GM08714 (cell line): ENCODE measurements around the gene CCDC192.

ENCODE experiments used
- H3K4me3 ChIP-seq: fragments of 200-500 bp; sonication (Bioruptor generic); 2 replicates; pipeline ENCODE4 v1.5.1; 2014; ENCODE audit warnings: mild to moderate bottlenecking, low read length, inconsistent platforms
- ZNF274 ChIP-seq: IDR thresholded peaks from 2 replicates; pipeline ENCODE4 v1.6.1; 2012; ENCODE audit warnings: mild to moderate bottlenecking, low read depth, low read length

The CCDC192 gene

DNA sequence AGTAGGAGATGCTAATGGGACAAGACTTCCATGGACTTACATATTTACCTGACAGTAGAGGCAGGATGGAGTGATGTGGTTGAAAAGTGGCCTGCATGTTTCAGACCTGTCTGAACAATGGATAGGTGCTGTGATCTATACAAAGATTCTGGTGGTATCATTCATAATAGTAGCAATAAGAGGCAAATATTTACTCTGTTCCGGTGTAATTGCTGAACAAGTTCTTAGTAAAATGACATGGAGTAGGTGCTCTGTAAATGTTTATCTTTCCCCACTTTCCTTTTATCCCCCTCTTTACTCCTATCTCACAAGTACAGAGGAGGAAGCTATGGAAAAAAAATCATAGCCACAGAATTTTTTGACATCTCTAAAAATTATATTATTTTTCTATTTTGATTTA lies 221.4 kb downstream of the CCDC192 start:
- TF ChIP-seq ZNF274: no peak
- no peak overlapping the region for H3K4me3 ChIP-seq

DNA sequence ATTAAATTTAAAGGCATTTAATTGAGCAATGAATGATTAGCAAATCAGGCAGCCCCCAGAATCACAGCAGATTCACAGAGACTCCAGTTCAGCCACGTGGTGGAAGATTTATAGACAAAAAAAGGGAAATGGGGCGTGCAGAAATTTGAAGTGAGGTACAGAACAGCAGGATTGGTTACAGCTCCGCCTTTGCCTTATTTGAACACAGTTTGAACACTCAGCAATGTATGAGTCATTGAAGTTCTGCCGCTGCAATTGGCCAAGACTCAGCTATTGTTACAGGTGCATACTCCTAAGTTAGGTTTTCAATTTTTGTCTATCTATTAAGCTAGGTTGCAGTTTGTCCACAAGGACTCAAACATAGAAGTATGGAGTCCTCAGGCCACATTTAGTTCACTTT lies 222.7 kb downstream of the CCDC192 start:
- TF ChIP-seq ZNF274: no peak
- H3K4me3 ChIP-seq: no peak overlapping the region

DNA sequence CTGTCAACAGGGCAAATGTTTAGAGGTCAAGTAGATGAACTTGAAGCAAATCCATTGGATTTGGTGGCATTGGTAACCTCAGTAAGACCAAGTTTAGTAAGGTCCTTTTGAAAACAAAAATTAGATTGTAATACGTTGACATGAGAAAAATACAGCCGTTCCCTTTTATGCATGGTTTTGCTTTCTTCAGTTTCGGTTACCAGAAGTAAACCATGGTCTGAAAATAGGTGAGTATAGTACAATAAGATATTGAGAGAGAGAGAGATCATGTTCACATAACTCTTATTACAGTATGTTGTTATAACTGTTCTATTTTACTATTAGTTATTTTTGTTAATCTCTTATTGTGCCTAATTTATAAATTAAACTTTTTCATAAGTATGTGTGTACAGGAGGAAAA lies 223.8 kb downstream of the CCDC192 start:
- H3K4me3 ChIP-seq: no peak overlapping the region

DNA sequence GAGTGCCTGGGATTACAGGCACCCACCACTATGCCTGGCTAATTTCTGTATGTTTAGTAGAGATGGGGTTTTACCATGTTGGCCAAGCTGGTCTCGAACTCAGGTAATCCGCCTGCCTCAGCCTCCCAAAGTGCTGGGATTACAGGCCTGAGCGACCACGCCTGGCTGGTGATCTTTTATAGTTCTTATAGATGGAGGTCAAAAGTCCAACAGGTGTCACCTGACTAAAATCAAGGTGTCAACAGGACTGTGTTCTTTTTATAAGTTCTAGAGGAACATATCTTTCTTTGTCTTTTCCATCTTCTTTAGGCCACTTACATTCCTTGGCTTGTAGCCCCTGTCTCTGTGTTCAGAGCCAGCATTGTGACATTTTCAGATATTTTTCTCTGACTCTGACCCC lies 224.9 kb downstream of the CCDC192 start:
- no peak for TF ChIP-seq ZNF274

More for the DNA sequence above, 223.8 kb downstream of the CCDC192 start:
- TF ChIP-seq ZNF274: no peak

DNA sequence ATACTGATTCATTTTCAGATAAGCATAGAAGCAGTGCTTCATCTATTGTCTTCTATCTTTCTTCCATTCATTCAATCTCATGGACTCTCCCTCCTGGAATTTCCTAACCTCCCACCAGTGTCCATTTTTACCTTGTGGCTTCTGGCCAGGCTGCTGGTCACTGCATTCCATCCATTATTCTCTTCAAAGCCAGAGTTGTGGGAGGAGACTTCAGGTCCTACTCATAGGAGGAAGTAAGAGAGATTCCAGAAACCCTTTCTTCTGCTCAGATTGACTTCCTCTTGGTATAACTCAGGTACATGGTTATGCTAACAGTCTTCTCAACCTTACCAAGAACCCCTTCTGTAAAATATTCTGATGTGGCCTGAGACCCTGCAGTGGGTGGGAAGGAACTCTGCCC lies 227.1 kb downstream of the CCDC192 start:
- H3K4me3 ChIP-seq: no peak overlapping the region
- no peak for TF ChIP-seq ZNF274

More for the DNA sequence above, 224.9 kb downstream of the CCDC192 start:
- H3K4me3 ChIP-seq: no peak overlapping the region

DNA sequence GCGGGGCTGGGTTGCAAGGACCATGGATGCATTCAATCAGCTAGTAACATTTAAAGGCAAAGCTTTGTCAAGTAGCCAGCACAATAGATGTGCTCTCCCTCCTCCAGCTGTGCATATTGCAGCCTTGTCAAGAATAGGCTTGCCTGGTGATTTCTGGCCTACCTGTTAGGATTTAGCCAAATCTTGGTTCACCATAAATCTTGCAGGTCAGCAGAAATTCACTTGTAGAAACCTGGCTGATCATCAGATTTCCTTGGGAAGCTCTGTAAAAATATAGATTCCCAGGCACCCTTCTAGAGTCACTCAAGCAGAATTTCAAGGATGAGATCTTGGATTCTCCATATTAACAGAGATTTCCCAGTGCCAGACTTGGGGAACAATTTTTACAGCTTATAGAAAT lies 228.2 kb downstream of the CCDC192 start:
- H3K4me3 ChIP-seq: no peak overlapping the region
- TF ChIP-seq ZNF274: no peak

DNA sequence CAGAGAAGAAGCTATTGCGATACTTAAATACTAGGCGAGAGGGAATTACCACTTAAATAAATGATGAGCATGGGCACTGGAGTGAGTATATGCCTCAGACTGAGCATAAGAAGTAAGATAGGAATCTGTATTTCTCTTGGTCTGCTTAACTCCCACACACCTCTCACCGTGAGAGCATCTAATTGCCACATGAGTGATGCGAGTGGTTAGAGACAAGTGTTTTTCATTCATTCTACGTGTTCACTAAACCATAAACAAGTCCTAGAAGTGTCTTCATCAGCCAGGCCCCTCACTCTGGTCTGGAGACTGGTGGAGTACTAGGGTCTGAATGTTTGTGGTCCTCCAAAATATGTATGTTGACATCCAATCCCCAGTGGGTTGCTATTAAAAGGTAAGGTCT lies 230.2 kb downstream of the CCDC192 start:
- H3K4me3 ChIP-seq: no peak overlapping the region
- no peak for TF ChIP-seq ZNF274

DNA sequence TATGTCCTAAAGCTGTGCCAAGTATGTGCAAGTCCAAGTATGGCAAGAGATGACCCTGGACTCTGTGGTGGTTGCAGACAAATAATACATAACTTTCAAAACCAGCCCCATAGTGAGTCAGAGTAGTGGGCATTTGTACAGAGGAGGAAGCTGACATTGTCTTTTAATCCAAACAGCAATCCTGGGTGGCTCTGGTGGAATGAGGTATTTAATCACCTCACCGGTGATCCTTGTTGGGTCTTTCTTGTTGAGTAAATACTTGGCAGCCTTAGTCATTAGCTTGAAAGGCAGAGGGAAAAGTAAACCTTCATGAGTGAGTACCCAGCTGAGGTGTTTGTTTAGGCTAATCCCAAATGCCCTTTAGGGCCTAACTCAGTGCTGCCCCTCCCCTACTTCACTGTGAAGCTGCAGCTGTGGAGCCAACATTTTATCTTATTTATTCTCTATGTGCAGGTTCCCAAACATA lies 231.6 kb downstream of the CCDC192 start:
- TF ChIP-seq ZNF274: no peak
- no peak overlapping the region for H3K4me3 ChIP-seq

DNA sequence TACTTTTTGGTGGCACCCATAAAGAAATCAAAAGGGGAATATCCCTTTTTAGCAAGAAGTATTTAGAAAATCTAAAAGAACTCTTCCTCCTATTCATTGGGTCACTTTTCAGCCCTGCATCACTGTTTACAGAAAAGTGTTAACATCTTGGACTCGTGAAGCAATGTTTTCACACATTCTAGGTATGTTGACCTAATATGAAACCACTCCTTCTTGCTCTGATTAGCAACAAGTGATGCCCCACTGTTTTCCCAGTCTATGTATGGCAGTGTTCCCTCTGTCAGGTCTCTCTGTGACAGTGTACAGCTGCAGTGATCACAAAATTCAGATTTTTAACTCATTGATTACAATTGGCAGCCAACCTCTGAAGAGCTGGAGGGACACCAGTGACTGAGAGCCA lies 232.2 kb downstream of the CCDC192 start:
- H3K4me3 ChIP-seq: no peak overlapping the region
- no peak for TF ChIP-seq ZNF274

DNA sequence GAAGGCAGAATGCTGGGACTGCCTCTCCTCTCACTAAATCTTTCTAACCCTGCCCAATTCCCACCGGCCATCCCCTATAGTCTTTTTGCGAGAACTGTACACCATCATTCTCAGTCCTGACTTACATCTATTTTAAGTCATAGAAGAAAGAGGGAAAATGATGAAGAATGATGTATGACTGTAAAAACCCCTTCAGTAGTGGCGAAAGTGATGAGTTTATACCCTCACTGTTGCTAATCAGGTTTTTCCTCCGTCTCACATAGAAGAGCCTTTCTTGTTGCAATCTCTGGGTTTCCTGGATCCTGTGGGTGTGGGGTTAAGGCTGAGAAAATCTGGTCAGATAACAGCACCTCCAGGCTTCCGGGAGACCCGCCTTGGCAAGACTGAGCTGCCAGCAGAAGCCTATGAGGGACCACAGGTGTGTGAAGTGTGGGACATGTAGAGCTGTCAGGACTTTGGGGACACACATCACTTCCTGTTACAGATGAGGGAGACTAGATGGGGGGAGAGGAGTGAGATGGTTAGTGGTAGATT lies 233.3 kb downstream of the CCDC192 start:
- no peak overlapping the region for H3K4me3 ChIP-seq
- no peak for TF ChIP-seq ZNF274

DNA sequence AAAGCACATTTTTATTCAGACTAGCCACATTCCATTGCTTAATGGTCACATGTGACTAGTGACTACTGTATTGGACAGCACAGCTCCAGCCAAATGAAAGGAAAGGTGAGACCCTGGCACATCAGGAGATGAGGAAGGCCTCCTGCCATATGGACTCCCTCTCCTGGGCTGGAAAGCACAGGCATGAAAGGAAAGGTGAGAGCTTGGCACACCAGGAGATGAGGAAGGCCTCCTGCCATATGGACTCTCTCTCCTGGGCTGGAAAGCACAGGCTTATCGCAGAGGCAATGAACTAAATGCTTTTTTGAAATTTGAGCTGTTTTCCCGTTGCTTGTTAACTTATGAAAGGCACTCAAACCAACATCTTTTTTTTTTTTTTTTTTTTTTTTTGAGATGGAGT lies 235.6 kb downstream of the CCDC192 start:
- no peak for TF ChIP-seq ZNF274

DNA sequence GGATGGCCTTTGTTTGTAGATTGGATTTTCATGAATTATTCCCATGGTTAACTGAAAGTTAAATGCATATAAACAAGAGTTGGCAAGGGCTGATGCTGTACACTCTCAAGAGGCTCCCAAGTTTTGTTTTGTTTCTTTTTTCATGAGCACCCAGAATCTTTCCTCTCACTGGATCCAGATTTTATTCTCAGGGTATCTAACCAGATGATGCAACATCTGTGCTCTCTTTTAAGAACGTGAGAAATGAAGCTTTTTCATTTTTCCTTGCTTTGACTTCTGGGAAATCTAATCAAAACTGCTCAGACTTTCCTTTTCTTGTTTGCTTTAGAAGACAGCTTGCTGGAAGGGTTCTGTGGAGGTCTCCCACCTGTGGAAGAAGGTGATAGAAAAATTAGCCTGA lies 237.7 kb downstream of the CCDC192 start:
- H3K4me3 ChIP-seq: no peak overlapping the region
- no peak for TF ChIP-seq ZNF274

More for the DNA sequence above, 235.6 kb downstream of the CCDC192 start:
- no peak overlapping the region for H3K4me3 ChIP-seq

DNA sequence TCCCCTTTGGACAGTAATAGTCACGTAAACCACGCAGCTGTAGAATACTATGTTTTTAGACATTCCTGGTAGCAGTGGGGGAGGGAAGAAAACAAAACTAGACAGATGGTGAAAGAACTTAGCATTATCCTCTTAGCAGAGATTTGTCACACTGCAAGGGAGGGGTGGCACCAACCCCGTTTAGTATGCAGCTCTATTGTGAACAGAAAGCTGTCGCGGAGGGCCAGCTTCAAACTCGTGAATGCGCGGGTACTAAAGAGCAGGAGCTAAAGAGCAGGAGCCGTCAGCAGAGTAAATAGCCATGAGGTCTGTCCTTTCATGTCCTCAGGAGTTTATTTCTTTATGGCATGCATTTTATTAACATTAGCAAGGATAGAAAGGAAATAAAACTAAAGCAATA lies 238.5 kb downstream of the CCDC192 start:
- no peak for TF ChIP-seq ZNF274
- no peak overlapping the region for H3K4me3 ChIP-seq

DNA sequence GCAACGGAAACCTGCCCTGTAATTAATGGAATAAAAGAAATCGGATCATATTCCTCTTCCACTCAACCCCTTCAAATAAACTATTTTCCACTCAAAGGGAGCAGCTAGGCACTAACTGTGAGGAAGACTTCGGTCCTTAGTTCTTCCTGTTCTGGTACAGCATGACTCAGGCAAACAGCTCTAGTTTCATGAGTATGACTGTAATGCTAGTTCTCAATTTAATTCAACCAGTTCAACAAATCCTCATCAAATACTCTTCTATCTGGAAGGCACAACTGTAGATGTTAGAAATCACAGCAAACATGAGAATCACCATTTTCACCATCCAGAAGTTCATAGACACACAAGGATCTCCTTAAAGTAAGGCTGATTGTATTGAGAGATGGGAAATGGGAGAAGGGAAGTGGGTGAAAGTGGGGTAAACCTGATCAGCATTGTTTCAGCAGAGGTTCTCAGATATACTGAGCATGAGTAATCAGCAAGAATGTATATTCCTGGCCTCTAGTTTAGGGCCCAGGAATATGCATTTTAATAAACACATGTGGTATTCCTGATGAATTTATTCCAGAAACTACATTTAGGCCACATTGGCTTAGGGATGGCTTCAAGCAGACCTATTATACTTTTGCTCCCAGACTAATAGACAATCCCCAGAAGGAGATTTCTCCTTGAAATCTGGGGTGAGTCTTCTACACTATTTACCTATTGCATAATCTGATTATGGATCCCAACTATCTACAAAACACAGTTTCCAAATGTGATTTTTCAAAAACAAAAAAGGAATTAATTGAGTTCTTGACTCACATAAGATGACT lies 239.3 kb downstream of the CCDC192 start:
- TF ChIP-seq ZNF274: no peak
- no peak overlapping the region for H3K4me3 ChIP-seq

DNA sequence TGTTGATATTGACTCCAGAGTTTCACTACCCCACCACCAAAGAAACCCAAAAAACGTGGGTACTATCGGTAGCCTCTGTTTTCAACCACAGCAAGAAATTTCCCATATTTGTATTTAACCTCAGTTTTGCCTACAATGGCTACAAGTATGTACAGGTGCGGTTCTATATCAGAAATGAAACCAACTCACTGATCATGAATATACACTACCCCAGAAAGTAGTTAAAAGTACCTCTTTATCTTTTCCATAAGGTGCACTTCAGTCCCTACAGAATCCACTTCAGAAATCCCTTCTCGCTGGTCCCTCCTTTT lies 239.8 kb downstream of the CCDC192 start:
- H3K4me3 ChIP-seq: no peak overlapping the region
- no peak for TF ChIP-seq ZNF274

DNA sequence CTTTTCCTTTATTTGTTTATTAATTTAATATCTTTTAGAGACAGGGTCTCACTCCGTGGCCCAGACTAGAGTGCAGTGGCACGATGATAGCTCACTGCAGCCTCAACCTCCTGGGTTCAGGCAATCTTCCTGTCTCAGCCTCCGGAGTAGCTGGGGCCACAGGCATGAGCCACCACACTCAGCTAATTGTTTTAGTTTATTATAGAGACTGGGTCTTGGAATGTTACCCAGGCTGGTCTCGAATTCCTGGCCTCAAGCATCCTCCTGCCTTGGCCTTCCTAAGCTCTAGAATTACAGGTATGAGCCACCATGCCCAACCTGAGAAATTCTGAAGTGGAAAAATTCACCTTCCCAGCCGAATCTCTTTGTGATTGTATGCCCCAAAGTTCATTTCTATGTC lies 240.9 kb downstream of the CCDC192 start:
- H3K4me3 ChIP-seq: no peak overlapping the region
- TF ChIP-seq ZNF274: no peak

DNA sequence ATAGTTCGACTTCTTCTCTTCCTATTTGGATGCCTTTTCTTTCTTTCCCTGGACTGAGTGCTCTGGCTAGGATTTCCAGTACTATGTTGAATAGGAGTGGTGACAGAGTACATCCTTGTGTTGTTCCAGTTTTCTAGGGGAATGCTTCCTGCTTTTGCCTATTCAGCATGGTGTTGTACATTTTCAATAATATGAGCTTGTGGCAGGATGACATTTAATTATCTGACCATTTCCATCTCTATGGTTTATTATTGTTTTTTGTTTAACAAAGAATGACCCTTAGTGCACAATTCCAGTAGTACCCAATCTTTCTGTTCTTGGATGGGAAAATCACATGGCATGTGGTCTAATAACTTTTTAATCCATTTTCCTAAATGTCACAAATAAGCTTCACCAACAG lies 244.8 kb downstream of the CCDC192 start:
- no peak for TF ChIP-seq ZNF274

More for the DNA sequence above, 244.8 kb downstream of the CCDC192 start:
- no peak overlapping the region for H3K4me3 ChIP-seq
